ENCODE measurements around the gene HIP1R. TPM values are rescaled to one million over a fixed set of nuclear protein-coding genes. Genes with fewer than 3 reads are reported as not detected.

Gene HIP1R
- total and polyA plus RNA-seq, 2 of the 13 experiments (the other 11 are each of a cell fraction or from before 2014, with no cell fraction given) = 18.4 to 25.5 TPM

GRCh38 chr12:122884091-122884826, 49.0 kb downstream of the HIP1R start:
- intact Hi-C loops (cut with micrococcal nuclease; ENCODE audit: unreplicated experiment) = no loop called here
- 44% methylated on average over 6 of the region's 6 CpGs for WGBS (ENCODE audit: low lambda C conversion rate)
- Histone ChIP-seq H2AFZ (ENCODE audit: low read length) (peak overlapping the region; percentile 39), H3K9ac (ENCODE audit: insufficient read depth, low read depth, low read length) (no peak overlapping the region), H3K4me2 (ENCODE audit: low read depth, low read length) (peak overlapping the region; percentile 64), H3K79me2 (ENCODE audit: insufficient read depth, low read length) (peaks cover 73% of the 10 kb centered on the region), H4K20me1 (ENCODE audit: insufficient read depth, low read length) (no peaks in the 10 kb centered on the region), H3K9me3 (ENCODE audit: low read length) (no peaks in the 10 kb centered on the region), H3K36me3 (replicated peaks in 1 of 2; ENCODE audit: control insufficient read depth in 1 of 2, insufficient read depth in 2 of 2, low read length in 2 of 2) (no peaks in the 10 kb centered on the region), H3K27me3 (ENCODE audit: control insufficient read depth in 1 of 2, insufficient read depth in 2 of 2, low read length in 2 of 2) (no peaks in the 10 kb centered on the region; a peak in 2 of 5 replicates), H3K4me3 (replicated peaks in 1 of 3; ENCODE audit: insufficient read depth in 1 of 3, low read depth in 2 of 3, low read length in 3 of 3) (peak overlapping the region in 2 of 3 experiments; percentile 15 to 34; a peak in 1 of 6 replicates), H3K27ac (ENCODE audit: extremely low read length, insufficient read depth, low read length) (peak overlapping the region; percentile 37), H3K4me1 (ENCODE audit: insufficient read depth, low read length) (peaks cover 67% of the 10 kb centered on the region)
- FAIRE-seq (peak; percentile 64), DNase-seq (ENCODE audit: low spot score) (no peak), ATAC-seq (0 out of 3 replicates have a peak, but pooled peaks have one; percentile 13)
- CTCF ChIA-PET (ENCODE audit: low intra/inter-chr PET ratio, low total read pairs) = no interaction called here
- POLR2A ChIA-PET = no interaction called here
- in situ Hi-C loops (cut with HindIII; ENCODE audit: extremely low pct_ligation_motif_present, low pct_unique_long_range_greater_than_20kb) = no loop called here
- no TSS peak for BruUV-seq (replicated peaks)
- TF ChIP-seq ELK4 (CRISPR knock-in tag; IDR thresholded peaks at IDR 0.05; ENCODE audit: borderline replicate concordance) (no peak), GABPA (IDR thresholded peaks at IDR 0.05; ENCODE audit: low read depth, low read length) (no peak), GABPA (CRISPR knock-in tag; IDR thresholded peaks at IDR 0.05; ENCODE audit: low read depth) (peak; percentile 69), ETV5 (CRISPR knock-in tag; IDR thresholded peaks at IDR 0.05; ENCODE audit: borderline replicate concordance) (peak; percentile 21; the same call in 1 of the 2 replicates), PAXIP1 (CRISPR knock-in tag; conservative IDR thresholded peaks at IDR 0.05) (0 out of 2 replicates have a peak, but pooled peaks have one; percentile 15)

Measured in HepG2 (cell line).